Stimulated activated CD8-positive, alpha-beta memory T cell treated with anti-CD3 and anti-CD28 coated beads, Interleukin-12 subunit alpha, Interleukin-12 subunit beta, amount 100 ng/mL, for 1 hour (primary cell): ENCODE data around the gene IRAK1.

Experiments used
- DNase-seq: peaks from one replicate; pipeline ENCODE4 v3.0.0-alpha.2; 2020; ENCODE audit warnings: low read depth

IRAK1 gene

DNA sequence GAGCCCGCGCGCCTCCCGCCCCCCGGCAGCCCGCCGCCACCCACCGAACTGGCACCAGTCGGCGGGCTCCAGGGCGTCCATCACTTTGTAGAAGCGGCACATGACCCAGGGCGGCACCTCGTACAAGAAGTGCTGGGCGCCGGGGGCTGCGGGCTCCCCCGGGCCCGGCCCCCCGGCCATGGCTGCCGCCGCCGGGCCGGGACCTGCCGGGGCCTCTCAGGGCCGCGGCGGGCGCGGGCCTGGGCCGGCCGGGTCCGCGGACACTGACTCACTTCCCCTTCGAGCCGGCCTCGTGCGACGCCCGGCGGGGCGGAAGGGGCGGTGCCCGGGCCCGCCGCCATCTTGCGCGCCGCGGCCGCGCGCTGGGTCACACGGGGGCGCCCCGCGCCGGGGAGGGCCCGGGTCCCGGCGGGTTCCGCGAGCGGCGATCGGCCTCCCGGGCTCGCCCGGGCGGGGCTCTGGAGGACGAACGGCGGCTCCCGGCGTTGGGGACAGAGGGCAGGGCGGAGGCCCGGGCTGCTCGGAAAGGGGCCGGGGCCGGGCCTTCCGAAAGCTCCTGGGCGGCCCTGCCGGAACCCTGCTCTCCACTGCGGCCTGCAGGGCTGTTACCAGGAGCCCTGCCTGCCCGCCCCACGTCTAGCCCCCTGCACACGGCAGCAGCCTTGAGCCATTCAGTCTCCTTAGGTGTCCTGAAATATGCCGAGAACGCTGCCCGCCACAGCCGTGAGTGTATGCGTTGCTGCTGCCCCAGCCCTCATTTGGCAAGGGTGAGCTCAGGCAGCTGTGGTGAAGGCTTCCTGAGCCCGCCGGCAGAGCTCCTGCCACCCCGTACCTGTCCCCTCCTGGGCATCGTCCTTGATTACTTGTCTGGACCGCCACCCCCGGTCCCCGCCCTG, at the start of gene IRAK1:
IRAK1 (minus strand) TSS at position 270 of the 896 bp plus-strand sequence; CDS start at position 180, 90 bp downstream.
- peak; percentile 28 for DNase-seq

DNA sequence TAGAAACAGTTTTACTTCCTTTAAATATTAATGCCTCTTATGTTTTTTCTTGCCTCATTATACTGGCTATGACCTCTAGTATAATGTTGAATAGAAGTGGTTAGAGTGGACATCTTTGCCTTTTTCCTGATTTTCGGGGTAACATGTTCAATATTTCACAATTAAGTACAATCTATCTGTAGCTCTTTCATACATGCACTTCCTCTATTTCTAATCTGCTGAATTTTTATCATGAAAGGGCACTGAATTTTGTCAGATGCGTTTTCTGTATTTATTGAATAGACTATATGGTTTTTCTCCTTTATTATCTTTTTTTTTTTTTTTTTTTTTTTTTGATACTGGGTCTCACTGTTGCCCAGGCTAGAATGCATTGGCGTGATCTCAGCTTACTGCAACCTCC, 48.9 kb upstream of the IRAK1 start:
- no peak for DNase-seq

GRCh38 chrX:154064637-154065435, 45.1 kb upstream of the IRAK1 start:
- DNase-seq: no peak

- DNase-seq: no peak
These were observed 43.5 kb upstream of the IRAK1 start for GRCh38 chrX:154063234-154063633.

- no peak for DNase-seq
These were observed 42.1 kb upstream of the IRAK1 start for GRCh38 chrX:154061801-154062200.

GRCh38 chrX:154059729-154060245, 40.1 kb upstream of the IRAK1 start:
- DNase-seq: no peak

GRCh38 chrX:154059231-154059630, 39.5 kb upstream of the IRAK1 start:
- DNase-seq: no peak

DNA sequence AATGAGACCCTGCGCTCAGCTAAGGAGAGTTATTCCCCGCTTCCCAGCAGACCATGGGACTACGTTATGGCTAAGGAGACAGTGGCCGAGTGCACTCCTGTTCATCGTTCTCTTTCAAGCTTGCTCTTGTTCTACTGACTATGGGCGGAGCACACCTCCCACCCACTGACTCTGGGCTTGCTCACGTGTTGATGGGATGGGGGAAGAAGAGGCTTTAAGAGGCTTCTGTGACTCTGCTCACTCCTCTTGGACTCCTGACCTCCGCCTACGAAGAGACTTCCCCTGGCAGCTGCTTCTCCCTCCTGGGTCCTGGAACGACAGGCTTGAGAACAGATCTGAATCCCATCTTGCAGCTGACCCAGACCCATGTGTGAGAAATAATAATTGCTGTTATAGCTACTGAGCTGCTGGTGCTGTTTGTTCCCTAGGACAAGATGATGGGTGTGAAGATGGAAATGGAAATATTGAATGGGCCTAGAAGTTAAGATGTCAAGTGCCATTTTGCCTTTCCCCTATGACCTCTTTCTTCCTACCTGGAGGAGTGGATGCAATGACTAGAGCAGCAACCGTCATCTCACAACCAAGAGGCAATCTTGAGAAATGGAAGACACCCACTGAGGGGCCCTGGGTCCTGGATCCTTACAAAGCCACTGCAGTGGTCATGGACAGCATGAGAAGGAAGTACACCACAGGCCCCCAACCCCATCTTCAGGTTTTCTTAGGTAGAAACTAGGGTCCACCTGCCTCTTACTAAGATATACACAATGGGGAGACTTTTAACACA, 38.7 kb upstream of the IRAK1 start:
- DNase-seq: no peak

DNA sequence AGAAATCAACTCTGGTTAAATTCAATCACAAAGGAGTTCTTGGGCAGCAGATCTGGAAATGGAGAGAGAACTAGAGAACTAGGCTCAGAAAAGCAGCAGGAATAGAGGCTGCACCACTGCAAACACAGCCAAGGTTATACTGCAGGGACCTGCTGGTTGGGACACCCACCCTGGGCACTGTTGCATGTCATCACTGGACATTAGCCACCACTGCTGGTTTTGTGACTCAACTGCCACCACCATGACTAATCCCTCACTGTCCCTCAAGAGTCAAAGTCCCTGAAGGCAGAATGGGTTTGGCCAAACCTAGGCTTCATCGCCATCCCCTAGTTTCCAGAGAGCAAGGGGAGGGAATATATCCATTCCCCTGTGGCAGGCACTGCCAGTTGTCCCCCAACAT, 38.1 kb upstream of the IRAK1 start:
- DNase-seq: no peak

DNA sequence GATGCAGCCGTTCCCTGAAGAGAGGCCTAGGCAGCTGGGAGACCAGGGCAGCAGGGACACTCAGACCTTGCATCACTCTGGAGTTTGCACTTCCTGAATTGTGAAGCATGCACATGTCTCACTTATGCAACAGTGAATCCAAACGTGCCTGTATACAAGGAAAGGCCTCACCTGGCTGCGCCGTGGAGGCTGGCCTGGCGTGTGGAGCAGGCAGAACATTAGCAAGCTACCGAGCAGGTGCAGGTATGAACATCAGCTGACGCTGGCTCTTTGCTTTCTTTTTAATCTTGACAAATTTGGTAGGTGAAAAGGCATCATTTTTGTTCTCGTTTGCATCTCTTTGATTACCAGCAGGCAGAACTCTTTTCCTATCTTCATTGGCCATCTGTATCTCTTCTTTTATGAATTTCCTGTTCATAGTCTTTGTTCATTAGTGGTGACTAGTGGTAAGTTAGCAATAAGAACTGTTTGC, 37.1 kb upstream of the IRAK1 start:
- no peak for DNase-seq

GRCh38 chrX:154051201-154051810, 31.6 kb upstream of the IRAK1 start:
- peak; percentile 35 for DNase-seq

DNA sequence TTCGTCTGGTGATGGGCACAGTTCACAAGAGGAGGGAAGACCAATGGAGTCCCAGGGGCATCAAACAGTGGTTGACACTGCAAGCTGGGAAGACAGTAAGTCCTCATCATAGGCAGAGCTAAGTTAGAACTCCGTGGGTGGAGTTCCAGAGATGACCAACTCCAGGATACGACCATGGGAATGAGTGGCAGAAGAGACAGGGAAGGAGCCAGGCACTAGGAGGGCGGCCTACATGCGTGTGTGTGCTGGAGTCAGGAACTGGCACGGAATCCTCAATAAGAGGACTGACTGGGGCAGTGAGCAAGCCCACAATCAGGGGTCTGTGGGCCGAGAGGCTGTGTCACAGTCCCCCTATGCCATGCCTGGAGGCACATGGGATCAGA, 30.4 kb upstream of the IRAK1 start:
- no peak for DNase-seq

DNA sequence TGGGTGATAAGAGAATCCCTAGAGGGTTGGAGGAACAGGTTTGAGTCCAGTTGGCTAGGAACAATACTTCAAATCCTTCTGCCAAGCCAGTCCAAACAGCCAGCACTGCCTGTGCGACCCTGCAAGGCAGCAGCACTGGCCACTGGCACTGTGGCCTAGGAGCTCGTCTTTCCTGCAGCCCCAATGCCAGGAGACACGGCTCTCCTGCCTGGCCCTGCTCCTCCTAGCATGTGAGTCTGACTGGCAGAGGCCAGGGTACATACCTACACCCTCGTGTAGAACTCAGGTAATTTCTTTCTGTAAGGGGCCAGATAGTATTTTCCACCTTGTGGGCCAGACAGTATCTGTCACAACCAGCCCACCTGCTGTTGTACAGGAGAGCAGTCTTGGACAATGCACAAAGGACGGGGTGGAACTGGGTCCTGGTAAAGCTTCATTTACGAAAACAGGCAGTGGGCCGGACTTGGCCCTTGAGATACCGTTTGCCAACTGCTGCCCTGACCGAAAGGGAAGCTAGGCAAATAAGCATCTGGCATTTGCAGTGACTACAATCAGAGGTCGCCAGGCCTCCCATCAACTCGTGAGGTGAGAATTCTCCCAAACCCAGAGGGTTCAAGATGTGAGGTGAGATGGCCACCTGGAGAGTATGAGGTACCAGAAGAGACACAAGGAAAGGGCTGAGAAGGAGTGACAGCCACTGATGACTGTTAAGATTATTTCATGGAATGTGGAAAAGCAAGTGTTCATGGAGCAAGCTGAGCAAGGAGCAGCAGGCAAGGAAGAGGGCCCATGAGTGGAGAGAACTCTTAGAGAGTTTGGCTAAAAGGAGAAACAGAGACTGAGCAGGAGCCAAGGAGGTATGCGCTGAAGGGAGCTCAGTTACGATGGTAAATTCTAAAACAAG, 29.8 kb upstream of the IRAK1 start:
- no peak for DNase-seq

DNA sequence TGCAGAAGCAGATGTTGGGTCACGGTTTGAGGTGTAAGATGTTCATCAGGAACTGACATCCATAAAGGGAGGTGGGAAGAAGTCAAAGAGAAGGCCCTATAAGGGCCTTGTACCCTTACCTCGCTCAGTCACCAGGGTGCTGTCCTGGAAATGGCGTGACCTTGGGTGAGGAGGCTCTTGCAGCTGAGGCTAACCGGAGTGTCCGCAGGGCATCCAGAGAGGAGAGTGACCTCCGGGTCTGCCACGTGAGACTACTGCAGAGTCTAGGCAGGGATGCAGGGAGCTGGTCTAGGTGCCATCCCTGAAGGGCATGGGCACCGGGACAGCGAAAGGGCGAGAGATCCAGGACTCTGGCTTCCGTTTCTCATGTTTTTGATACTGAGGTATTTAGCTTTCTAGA, 28.7 kb upstream of the IRAK1 start:
- DNase-seq: no peak

GRCh38 chrX:154046940-154047610, 27.4 kb upstream of the IRAK1 start:
- DNase-seq: no peak

GRCh38 chrX:154046031-154046781, 26.5 kb upstream of the IRAK1 start:
- no peak for DNase-seq

- DNase-seq: no peak
These were observed 24.4 kb upstream of the IRAK1 start for GRCh38 chrX:154044091-154044490.

DNA sequence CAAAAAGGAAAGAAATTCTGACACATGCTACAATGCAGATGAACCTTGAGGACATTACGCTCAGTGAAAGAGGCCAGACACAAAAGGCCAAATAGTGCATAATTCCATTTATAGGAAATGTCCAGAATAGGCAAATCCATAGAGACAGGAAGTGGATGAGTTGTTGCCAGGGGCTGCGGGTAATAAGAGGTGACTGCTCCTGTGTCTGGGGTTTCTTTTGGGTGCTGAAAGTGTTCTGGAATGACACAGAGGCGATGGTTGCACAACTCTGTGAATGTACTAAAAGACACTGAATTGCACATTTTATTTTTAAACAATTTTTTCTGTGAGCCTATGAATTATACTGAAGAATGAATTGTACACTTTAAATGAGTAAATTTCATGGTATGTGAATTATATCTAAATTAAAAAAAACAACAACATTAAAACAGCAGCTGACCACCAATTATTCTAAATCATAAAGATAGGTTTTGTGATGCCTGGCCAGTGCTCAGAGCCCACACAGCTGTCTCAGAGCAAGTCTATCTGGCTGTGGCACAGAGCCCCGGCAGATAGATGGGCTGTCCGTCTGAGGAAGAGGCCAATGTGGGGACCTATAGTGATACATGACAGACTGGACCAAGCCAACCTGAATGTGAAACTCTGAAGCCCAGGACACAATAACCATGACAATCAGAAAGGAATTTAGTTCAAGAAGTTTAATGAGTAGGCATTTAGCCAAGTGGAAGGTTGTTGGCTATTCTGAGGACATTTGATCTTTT, 23.5 kb upstream of the IRAK1 start:
- no peak for DNase-seq
